GM20000 (cell line): ENCODE results near the gene PIP4K2A.

ENCODE experiments used
- DNase-seq: peaks from one replicate; pipeline ENCODE4 v3.0.0; 2012; ENCODE audit warnings: low spot score
- TF ChIP-seq, protein P1 (sequence below): IDR thresholded peaks from 2 replicates; pipeline ENCODE4 v1.5.1; 2012; ENCODE audit warnings: mild to moderate bottlenecking, control low read depth; ENCODE audit errors: extremely low read depth, missing control alignments

The PIP4K2A gene

DNA sequence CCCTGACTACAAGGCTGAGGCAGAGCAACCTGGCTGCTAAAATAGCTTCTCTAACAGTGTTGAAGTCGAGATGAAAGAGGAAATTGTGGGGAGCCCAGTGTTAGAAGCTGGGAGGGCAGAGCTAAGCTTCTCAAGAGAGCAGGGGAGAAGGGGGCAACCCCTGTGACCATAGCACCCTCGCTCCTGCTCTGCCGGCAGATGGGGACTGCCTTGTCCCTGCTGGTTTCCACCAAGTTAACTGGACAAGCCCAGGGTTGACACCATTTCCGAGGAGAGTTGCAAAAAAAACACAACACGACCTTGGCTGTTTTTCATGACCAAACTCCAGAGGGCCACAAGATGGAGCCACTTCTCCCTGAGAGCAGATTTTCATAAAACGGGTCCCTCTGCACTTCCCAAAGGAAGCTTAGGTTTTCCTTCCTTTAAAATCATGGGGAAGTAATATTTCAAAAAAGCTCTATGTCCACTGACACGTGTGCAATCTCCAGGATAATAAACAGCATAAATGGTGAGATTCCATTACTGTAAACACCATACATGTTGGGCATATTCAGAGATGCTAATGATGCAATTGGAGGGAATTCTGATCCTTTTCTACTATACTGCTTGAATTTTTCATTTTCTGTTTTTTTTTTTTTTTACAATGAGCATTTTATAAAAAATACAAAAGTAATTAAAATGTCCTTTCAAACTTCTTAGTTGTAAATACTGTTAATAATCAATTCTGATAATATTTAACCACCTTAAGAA is 140.4 kb downstream of the PIP4K2A start:
- TF ChIP-seq, protein P1, sequence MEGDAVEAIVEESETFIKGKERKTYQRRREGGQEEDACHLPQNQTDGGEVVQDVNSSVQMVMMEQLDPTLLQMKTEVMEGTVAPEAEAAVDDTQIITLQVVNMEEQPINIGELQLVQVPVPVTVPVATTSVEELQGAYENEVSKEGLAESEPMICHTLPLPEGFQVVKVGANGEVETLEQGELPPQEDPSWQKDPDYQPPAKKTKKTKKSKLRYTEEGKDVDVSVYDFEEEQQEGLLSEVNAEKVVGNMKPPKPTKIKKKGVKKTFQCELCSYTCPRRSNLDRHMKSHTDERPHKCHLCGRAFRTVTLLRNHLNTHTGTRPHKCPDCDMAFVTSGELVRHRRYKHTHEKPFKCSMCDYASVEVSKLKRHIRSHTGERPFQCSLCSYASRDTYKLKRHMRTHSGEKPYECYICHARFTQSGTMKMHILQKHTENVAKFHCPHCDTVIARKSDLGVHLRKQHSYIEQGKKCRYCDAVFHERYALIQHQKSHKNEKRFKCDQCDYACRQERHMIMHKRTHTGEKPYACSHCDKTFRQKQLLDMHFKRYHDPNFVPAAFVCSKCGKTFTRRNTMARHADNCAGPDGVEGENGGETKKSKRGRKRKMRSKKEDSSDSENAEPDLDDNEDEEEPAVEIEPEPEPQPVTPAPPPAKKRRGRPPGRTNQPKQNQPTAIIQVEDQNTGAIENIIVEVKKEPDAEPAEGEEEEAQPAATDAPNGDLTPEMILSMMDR, result peak; percentile 32
- DNase-seq, result no peak

DNA sequence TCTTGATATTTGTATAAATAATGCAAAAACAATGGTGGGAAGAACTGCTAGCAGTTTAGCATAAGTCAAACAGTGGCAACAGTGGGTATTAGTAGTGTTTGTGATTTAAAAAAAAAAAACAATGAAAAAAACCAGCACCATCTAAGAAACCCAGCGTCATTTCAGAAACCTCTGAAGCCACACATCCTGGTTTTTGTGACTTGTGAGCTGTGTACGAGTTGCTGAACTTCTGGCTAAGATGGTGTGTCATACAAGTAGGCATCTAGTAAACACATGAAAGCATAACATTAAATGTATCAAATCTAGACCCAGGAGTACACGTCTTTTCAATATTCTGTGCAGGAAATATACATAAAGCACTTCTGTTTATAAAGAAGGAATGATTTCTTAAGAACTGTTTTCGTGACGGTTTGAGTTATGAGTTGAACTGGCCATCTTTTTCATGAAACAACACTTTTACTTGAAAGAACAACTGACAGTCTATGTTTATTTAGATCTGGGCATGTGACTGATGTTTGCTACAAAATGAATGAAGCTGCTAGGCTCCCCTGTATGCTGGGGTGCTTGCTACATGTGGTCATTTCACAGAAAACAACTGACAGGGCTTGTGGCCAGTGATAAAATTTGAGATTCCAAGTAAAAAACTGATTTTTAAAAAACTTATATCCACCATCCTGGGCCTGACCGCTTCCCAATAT is 143.5 kb downstream of the PIP4K2A start:
- no peak for DNase-seq
- TF ChIP-seq, protein P1, result no peak

DNA sequence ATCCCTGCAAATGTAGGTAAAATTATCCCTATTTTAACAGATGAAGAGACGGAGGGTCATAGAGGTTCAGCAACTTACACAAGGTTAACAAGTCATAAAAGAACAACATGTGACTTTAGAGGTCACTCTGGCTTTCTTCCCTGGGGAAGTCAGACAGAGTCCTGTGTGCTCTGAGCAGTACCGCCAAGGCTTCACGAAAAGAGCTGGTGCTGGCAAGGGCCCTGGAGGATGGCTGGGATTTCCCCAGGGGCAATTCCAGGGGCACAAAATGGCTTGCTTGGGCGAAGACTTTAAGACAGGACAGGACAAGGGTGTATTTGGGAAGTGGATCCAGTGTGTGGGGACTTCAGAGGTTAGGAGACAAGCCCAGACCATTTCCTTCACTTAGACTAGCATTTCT is 144.1 kb downstream of the PIP4K2A start:
- TF ChIP-seq, protein P1, result no peak

DNA sequence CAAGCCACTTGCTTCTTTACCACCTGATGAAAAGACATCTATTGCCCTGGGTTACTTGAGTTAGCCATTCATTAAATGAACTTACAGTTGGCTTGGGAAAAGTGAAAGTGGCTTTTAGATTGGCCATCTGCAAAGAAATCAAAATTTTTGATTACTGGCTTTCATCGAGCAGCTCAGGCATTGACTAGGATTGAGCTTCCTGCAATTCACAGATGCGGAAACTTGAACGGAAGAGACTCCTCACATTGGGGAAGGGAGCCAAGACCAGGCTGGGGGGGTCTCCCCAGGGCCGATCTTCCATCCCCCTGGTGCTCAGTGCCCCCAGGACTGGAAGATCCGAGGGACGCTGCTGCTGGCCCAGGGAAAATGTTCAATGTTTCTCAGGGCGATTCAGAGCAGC is 145.4 kb downstream of the PIP4K2A start:
- TF ChIP-seq, protein P1, result no peak
- DNase-seq, result no peak

More for the DNA sequence above, 144.1 kb downstream of the PIP4K2A start:
- no peak for DNase-seq

DNA sequence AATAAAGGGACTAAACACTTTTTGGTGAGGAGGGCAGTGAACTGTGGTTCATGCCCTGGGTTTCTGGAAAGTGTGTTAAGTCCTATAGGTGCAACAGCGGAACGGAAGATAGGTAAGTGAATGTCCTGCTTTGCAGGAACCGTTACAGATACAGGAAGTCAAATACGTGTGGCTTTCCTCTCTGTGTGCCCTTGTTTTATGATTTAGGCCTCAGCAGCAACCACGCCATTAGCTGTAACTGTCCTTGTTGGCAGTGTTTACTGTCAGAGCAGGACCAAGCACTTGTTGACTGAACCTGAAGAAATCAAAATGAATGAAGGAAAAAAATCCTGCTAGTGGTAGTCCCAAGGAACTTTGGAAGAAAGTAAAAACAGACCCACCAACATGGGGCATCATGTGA is 150.3 kb downstream of the PIP4K2A start:
- TF ChIP-seq, protein P1, result no peak
- DNase-seq, result no peak

DNA sequence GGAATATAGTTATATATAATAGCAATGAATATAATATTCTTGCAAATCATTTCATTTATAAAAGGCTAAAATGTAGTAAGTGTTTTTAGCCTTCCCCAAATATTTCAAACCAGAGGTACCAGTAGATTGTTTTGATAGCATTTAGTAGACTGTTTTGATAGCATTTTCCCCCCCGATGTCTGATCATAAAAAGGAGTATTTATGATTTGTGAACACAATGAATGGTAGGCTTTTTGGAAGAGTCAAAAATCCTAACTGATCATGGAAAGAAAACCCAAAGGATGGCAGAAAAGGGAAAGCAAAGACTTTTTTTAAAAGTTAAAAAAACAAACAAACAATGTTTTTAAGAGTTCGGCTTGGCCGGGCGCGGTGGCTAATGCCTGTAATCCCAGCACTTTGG is 152.5 kb downstream of the PIP4K2A start:
- TF ChIP-seq, protein P1, result no peak
- DNase-seq, result no peak

DNA sequence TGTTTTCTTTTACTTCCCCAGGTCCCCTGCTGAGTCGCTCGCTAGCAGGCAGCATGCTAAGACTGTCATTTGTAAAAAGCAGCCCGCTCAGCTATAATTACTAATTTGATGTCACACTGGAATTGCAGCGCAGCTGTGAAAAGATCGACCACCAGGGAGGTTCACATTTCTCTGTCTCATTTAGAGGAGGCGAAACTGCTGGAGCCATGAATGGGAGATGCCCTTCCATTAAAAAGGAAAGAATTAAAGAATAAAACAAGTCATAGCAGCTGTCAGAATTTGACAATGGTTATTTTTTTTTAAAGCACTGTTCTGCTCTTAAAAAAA is 153.5 kb downstream of the PIP4K2A start:
- no peak for DNase-seq
- TF ChIP-seq, protein P1, result no peak
